Esophagus muscularis mucosa (tissue), 4 donors: ENCODE measurements around the gene GPS1. TPM values are rescaled to one million over a fixed set of nuclear protein-coding genes. Genes with fewer than 3 reads are reported as not detected.
"Not testable (repeated sequence)": the region's sequence is repeated elsewhere in the genome, so short reads cannot be mapped to it uniquely, and the experiment has no call there.

Source experiments
- DNase-seq: peaks from one replicate; pipeline ENCODE4 v3.0.0-alpha.2; 2017; ENCODE audit errors: extremely low spot score
- H3K27ac ChIP-seq, 4 donors: fragments of 200-600 bp; sonication (generic); replicated peaks in 1 of 4; 1 replicate in 3 of 4; 2 replicates in 1 of 4; pipeline ENCODE4 v1.5.1; 2016 to 2019; ENCODE audit warnings: mild to moderate bottlenecking in 1 of 4
- H3K27me3 ChIP-seq, 4 donors: fragments of 200-600 bp; sonication (generic); one replicate each; pipeline versions ENCODE4 v1.5.1 to v1.6.0; 2016 to 2019
- H3K36me3 ChIP-seq, 4 donors: fragments of 200-600 bp; sonication (generic); one replicate each; pipeline ENCODE4 v1.5.1; 2016 to 2019
- H3K4me1 ChIP-seq, 4 donors: fragments of 200-600 bp; sonication (generic); one replicate each; pipeline ENCODE4 v1.5.1; 2016 to 2019
- H3K4me3 ChIP-seq, 4 donors: fragments of 200-600 bp; sonication (generic); 1 replicate in 2 of 4; 2 replicates in 2 of 4; pipeline ENCODE4 v1.5.1; 2016 to 2019; ENCODE audit warnings: mild to moderate bottlenecking in 4 of 4, moderate library complexity in 1 of 4
- H3K9me3 ChIP-seq, 4 donors: fragments of 200-600 bp; sonication (generic); 1 replicate in 3 of 4; 2 replicates in 1 of 4; pipeline ENCODE4 v1.5.1; 2016 to 2019
- EP300 ChIP-seq: sonication (generic); formaldehyde crosslinking; IDR thresholded peaks from one replicate; pipeline ENCODE4 v1.6.1; 2017; ENCODE audit warnings: antibody characterized with exemption
- POLR2A ChIP-seq: fragments of 450-650 bp; IDR thresholded peaks from one replicate; pipeline ENCODE4 v1.6.1; 2017; ENCODE audit warnings: antibody characterized with exemption, moderate library complexity, mild to moderate bottlenecking, low read depth
- POLR2AphosphoS5 ChIP-seq, 2 donors: sonication (generic); formaldehyde crosslinking; IDR thresholded peaks; one replicate each; pipeline ENCODE4 v1.6.1; 2017; ENCODE audit warnings: antibody characterized with exemption in 2 of 2
- WGBS: methylation state at CpG from one replicate; pipeline ENCODE4 v1.1.5; 2018; 5-methylcytosine and 5-hydroxymethylcytosine counted together
- intact Hi-C: fragments of 100-400 bp; cut with DNase I; formaldehyde crosslinking; loops from one replicate; pipeline ENCODE4 v1.15.1; 2023
- total RNA-seq, 4 donors: library from RNA; depleted of rRNA; stranded (reverse); fragments of >200 nt; gene quantifications; one replicate each; pipeline versions ENCODE4 v1.1.0 to v1.2.1, GENCODE V29; 2016
- TF ChIP-seq, protein P1 (sequence below), 3 experiments: fragments of 200-600 bp in 2 of 3; fragments of 450-650 bp in 1 of 3; sonication (generic) in 2 of 3; IDR thresholded peaks; one replicate each; pipeline ENCODE4 v1.5.1; 2017 to 2019; ENCODE audit warnings: antibody characterized with exemption in 3 of 3, mild to moderate bottlenecking in 2 of 3, moderate library complexity in 1 of 3

GPS1 gene
- total RNA-seq, 4 donors from 2014 or later, result 64.4 to 108 (median 85.4) TPM

- Histone ChIP-seq H3K27ac (peak overlapping the region; percentile 92 to 98 (median 96)), H3K4me3 (peak overlapping the region; percentile 65 to 83 (median 66)), H3K9me3 (no peaks in the 10 kb centered on the region), H3K36me3 (peaks cover 0 to 11% (median 3%) of the 10 kb centered on the region in 4 donors), H3K27me3 (peaks cover 0 to 13% (median 6%) of the 10 kb centered on the region in 4 donors), H3K4me1 (peaks cover 22 to 33% (median 30%) of the 10 kb centered on the region in 4 donors)
- intact Hi-C loops, result no loop called here
- TF ChIP-seq, protein P1, sequence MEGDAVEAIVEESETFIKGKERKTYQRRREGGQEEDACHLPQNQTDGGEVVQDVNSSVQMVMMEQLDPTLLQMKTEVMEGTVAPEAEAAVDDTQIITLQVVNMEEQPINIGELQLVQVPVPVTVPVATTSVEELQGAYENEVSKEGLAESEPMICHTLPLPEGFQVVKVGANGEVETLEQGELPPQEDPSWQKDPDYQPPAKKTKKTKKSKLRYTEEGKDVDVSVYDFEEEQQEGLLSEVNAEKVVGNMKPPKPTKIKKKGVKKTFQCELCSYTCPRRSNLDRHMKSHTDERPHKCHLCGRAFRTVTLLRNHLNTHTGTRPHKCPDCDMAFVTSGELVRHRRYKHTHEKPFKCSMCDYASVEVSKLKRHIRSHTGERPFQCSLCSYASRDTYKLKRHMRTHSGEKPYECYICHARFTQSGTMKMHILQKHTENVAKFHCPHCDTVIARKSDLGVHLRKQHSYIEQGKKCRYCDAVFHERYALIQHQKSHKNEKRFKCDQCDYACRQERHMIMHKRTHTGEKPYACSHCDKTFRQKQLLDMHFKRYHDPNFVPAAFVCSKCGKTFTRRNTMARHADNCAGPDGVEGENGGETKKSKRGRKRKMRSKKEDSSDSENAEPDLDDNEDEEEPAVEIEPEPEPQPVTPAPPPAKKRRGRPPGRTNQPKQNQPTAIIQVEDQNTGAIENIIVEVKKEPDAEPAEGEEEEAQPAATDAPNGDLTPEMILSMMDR (IDR thresholded peaks at IDR 0.05), result no peak
- TF ChIP-seq EP300 (no peak), POLR2AphosphoS5 (IDR thresholded peaks at IDR 0.05) (no peak), POLR2A (no peak)
- no peak for DNase-seq
- WGBS, result 51% methylated on average over 12 of the region's 23 CpGs
These were observed 15.0 kb upstream of the GPS1 start for GRCh38 chr17:82036634-82037091.

DNA sequence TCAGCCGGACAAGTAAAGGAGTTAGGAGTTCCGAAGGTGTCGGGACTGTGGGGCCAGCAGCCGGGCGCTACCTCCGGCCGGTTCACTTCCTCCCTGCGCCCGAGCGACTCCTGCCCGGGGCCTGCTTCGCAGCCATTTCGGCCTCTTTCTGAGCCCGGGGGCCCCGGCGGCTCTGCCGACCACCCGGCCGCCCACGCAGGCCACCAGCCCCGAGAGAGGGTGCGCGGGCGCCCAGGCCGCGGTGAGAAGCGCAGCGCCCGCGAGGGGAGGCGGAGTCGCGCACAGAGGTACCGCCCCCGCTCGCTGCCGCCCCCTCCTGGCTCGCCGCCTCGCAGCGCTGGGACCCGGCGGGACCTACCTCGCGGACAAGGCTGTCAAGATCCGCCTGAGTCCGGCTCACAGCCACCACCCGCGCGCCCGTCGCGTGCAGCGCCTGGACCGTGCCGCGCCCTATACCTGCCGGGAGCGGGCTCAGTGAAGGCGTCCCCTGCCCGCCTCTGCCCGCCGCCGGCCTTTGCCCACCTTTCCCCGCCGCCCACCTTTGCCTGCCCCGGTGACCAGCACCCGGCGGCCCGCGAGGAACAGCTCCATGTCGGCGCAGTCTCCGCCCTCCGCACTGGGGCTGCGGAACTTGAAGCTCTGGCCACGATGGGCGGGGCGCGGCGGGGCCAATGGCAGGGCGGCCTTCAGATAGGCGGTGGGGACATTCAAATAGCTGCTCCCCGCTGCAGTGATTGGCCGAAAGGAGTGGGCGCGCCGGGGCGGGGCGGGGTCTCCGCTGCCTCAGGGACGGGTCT, 14.4 kb upstream of the GPS1 start, which contains the start of gene DCXR:
Gene DCXR (minus strand): TSS at position 606 of the 797 bp plus-strand sequence. CDS start 15 bp downstream, at position 591.
- H3K27me3 ChIP-seq, result peaks cover 0 to 8% (median 2%) of the 10 kb centered on the region in 4 donors
- WGBS, result 0% methylated on average over 15 of the region's 92 CpGs
- H3K4me3 ChIP-seq, result peak within 1 kb of the TSS; percentile 65 to 83 (median 66)
- peaks cover 18 to 27% (median 24%) of the 10 kb centered on the region in 4 donors for H3K4me1 ChIP-seq
- H3K36me3 ChIP-seq, result peaks cover 0 to 11% (median 3%) of the 10 kb centered on the region in 4 donors
- H3K9me3 ChIP-seq, result no peaks in the 10 kb centered on the region
- peak; percentile 99 for DNase-seq
- H3K27ac ChIP-seq, result peak within 1 kb of the TSS; percentile 92 to 98 (median 96)
- intact Hi-C loops, result no loop called here
- TF ChIP-seq EP300, result no peak
- peak; percentile 82 for TF ChIP-seq POLR2A
- TF ChIP-seq, protein P1 (IDR thresholded peaks at IDR 0.05), result peak; percentile 60 to 84 (median 64)
- TF ChIP-seq POLR2AphosphoS5 (IDR thresholded peaks at IDR 0.05), result peak; percentile 94 to 98

DNA sequence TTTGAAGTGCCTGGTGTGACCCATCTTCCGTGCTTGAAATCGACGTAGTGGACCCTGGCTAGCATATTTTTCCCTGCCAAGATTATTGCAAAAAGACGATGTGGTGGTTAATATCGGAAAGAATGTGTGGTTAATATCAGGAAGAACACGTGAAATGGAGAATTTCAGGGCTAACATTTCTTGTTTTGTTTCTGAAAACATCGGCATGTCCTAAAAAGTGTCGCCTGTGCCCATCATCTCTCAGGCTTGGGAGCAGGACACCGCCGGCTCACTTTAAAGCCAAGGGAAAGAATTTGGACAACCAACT, 13.9 kb upstream of the GPS1 start:
- intact Hi-C loops, result no loop called here
- WGBS, result 9% methylated on average over 10 of the region's 10 CpGs

GRCh38 chr17:82038796-82039409, 12.8 kb upstream of the GPS1 start:
- H3K9me3 ChIP-seq, H3K4me3 ChIP-seq, DNase-seq, H3K27ac ChIP-seq, H3K27me3 ChIP-seq, intact Hi-C loops: not testable (repeated sequence)
- WGBS, result 86% methylated on average over 16 of the region's 16 CpGs
- peaks cover 0 to 11% (median 3%) of the 10 kb centered on the region in 4 donors for H3K36me3 ChIP-seq
- H3K4me1 ChIP-seq, result peaks cover 18 to 25% (median 22%) of the 10 kb centered on the region in 4 donors

More for the DNA sequence above, 13.9 kb upstream of the GPS1 start:
- Histone ChIP-seq H3K4me3 (peak overlapping the region; percentile 65 to 83 (median 66)), H3K36me3 (peaks cover 0 to 11% (median 3%) of the 10 kb centered on the region in 4 donors), H3K9me3 (no peaks in the 10 kb centered on the region), H3K4me1 (peaks cover 18 to 25% (median 22%) of the 10 kb centered on the region in 4 donors), H3K27ac (peak overlapping the region; percentile 92 to 98 (median 96)), H3K27me3 (peaks cover 0 to 2% (median 0%) of the 10 kb centered on the region in 4 donors)
- no peak for DNase-seq
- TF ChIP-seq POLR2A (no peak), EP300 (no peak), POLR2AphosphoS5 (IDR thresholded peaks at IDR 0.05) (no peak)
- TF ChIP-seq, protein P1 (IDR thresholded peaks at IDR 0.05), result no peak

DNA sequence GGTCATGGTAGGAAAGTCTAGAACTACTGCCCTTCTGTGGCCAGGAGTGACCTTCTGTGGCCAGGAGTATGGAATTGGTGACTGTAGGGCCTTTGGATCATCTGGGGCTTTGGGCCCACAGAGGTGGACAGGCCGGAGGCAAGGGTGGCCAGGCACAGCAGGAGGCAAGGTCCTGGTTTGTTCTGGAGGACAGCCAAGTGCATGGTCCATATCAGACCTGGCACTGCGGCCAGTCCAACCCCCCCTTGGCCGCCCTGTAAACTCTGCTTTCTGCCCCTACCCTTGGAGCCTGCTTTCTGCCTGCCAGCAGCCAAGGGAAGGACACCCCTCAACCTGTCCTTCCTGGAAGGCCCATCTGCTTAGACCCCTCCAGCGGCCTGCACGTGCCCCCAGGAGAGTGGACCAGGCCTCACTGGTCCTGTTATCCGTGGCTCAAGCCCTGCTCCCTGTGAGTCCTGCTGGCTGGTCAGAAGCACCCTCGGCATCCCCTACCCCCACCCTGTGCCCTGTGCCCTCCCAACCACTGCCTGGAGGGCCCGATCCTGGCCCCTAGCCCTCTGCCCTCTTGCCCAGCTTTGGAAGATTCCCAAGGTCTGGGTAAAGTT, 11.9 kb upstream of the GPS1 start:
- no peak for DNase-seq
- intact Hi-C loops, result no loop called here
- no peak for TF ChIP-seq EP300
- TF ChIP-seq, protein P1 (IDR thresholded peaks at IDR 0.05), result no peak
- TF ChIP-seq POLR2A, result no peak
- no peak for TF ChIP-seq POLR2AphosphoS5 (IDR thresholded peaks at IDR 0.05)
- H3K4me1 ChIP-seq, result peaks cover 18 to 25% (median 22%) of the 10 kb centered on the region in 4 donors
- no peak overlapping the region for H3K27ac ChIP-seq
- WGBS, result 98% methylated on average over 6 of the region's 8 CpGs
- no peak overlapping the region for H3K4me3 ChIP-seq
- no peaks in the 10 kb centered on the region for H3K27me3 ChIP-seq
- H3K36me3 ChIP-seq, result peaks cover 0 to 11% (median 3%) of the 10 kb centered on the region in 4 donors
- no peaks in the 10 kb centered on the region for H3K9me3 ChIP-seq
